Left ventricle myocardium inferior (tissue), 1 donor: Measurements from ENCODE around the gene FMN1. TPM values are rescaled to one million over a fixed set of nuclear protein-coding genes. Genes with fewer than 3 reads are reported as not detected.

Experiments used
- DNase-seq: peaks from one replicate; pipeline ENCODE4 v3.0.0-alpha.2; 2020
- H3K27ac ChIP-seq: fragments of 200-600 bp; replicated peaks from 2 replicates; pipeline ENCODE4 v1.8.0; 2021
- H3K27me3 ChIP-seq: fragments of 200-600 bp; 2 replicates; pipeline ENCODE4 v1.8.0; 2021; ENCODE audit warnings: low read depth
- H3K36me3 ChIP-seq: fragments of 200-600 bp; 2 replicates; pipeline ENCODE4 v1.8.0; 2021
- H3K4me1 ChIP-seq: fragments of 200-600 bp; 2 replicates; pipeline ENCODE4 v1.8.0; 2021
- H3K4me3 ChIP-seq: fragments of 200-600 bp; 2 replicates; pipeline ENCODE4 v1.8.0; 2021; ENCODE audit warnings: mild to moderate bottlenecking, moderate library complexity
- H3K9me3 ChIP-seq: fragments of 200-600 bp; replicated peaks from 2 replicates; pipeline ENCODE4 v1.8.0; 2021
- CTCF ChIP-seq: fragments of 200-600 bp; IDR thresholded peaks from 2 replicates; pipeline ENCODE4 v1.8.0; 2021; ENCODE audit warnings: antibody characterized with exemption, mild to moderate bottlenecking, borderline replicate concordance
- intact Hi-C: fragments of 100-400 bp; cut with micrococcal nuclease; formaldehyde crosslinking; loops from one replicate; pipeline ENCODE4 v1.11.0; 2022
- total RNA-seq: library from RNA; stranded (reverse); fragmentation: NEBNext Ultra II Directional; extraction: Animal tissue kit (Norgen Biotek cat#: 25700); gene quantifications from one replicate; pipeline ENCODE4 v1.2.1, GENCODE V29; 2021
- donor health status: DM: no; HTN: yes; CAD: no; lungs with severe emphysema.

The FMN1 gene
- total RNA-seq, 1 donor from 2014 or later: 4.5 TPM

- TF ChIP-seq CTCF: no peak
- H3K27ac ChIP-seq: peak overlapping the region; percentile 61
These were observed 167.0 kb downstream of the FMN1 start for GRCh38 chr15:33027306-33028035.

DNA sequence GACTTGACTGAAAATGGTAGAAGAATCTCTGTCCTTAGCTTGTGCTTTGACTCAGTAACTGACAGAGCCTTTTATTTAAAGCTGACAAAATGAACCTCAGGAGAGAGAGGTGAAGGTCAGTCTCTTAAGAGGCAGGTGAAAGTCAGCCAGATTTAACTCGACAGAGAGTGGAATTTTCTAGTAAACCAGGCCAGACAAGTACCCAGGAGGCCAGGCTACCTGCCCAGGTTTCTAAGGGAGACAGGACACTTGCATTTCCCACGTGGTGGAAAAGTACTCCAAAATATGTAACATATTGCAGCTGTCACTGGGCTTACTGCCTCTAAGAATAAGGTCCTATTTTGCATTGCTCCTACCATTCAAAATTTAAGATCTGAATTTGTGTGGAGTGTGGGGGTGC lies 167.9 kb downstream of the FMN1 start:
- H3K27me3 ChIP-seq: no peaks in the 10 kb centered on the region
- TF ChIP-seq CTCF: no peak
- H3K4me1 ChIP-seq: peaks cover 48% of the 10 kb centered on the region
- peak overlapping the region; percentile 61 for H3K27ac ChIP-seq
- no peaks in the 10 kb centered on the region for H3K36me3 ChIP-seq
- no peak overlapping the region for H3K4me3 ChIP-seq
- DNase-seq: peak; percentile 45
- intact Hi-C loops: no loop called here
- no peaks in the 10 kb centered on the region for H3K9me3 ChIP-seq

More at GRCh38 chr15:33027306-33028035, 167.0 kb downstream of the FMN1 start:
- DNase-seq: no peak
- no peak overlapping the region for H3K4me3 ChIP-seq
- no peaks in the 10 kb centered on the region for H3K27me3 ChIP-seq
- H3K36me3 ChIP-seq: no peaks in the 10 kb centered on the region
- no peaks in the 10 kb centered on the region for H3K9me3 ChIP-seq
- H3K4me1 ChIP-seq: peaks cover 42% of the 10 kb centered on the region
- intact Hi-C loops: no loop called here

DNA sequence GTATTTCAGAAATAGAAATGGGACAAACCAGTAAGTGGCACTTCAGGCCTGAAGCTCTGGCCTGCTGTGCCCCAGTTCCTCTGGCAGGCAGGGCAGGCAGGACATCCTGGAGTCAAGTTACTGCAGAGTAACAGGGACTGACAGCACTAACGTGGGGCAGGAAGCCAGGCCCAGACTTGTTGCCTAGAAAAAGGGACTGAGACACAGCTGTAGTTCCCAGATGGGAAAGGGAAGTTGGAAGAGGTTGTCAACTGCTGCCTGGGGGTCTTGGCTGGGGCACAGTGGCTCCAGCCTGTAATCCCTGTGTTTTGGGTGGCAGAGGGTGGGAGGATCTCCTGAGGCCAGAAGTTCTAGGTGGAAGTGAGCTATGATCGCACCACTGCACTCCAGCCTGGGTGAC lies 171.9 kb downstream of the FMN1 start:
- Histone ChIP-seq H3K27me3 (no peaks in the 10 kb centered on the region), H3K27ac (peak overlapping the region; percentile 86), H3K4me1 (peaks cover 28% of the 10 kb centered on the region), H3K36me3 (no peaks in the 10 kb centered on the region), H3K9me3 (no peaks in the 10 kb centered on the region), H3K4me3 (peak overlapping the region; percentile 7)
- TF ChIP-seq CTCF: no peak
- peak; percentile 83 for DNase-seq
- intact Hi-C loops: no loop called here

- Histone ChIP-seq H3K36me3 (no peaks in the 10 kb centered on the region), H3K27me3 (no peaks in the 10 kb centered on the region), H3K9me3 (no peaks in the 10 kb centered on the region), H3K4me3 (peak overlapping the region; percentile 7), H3K27ac (peak overlapping the region; percentile 86), H3K4me1 (peaks cover 21% of the 10 kb centered on the region)
- no peak for DNase-seq
- peak; percentile 67 for TF ChIP-seq CTCF
- intact Hi-C loops: no loop called here
These were observed 172.6 kb downstream of the FMN1 start for GRCh38 chr15:33021806-33022389.

DNA sequence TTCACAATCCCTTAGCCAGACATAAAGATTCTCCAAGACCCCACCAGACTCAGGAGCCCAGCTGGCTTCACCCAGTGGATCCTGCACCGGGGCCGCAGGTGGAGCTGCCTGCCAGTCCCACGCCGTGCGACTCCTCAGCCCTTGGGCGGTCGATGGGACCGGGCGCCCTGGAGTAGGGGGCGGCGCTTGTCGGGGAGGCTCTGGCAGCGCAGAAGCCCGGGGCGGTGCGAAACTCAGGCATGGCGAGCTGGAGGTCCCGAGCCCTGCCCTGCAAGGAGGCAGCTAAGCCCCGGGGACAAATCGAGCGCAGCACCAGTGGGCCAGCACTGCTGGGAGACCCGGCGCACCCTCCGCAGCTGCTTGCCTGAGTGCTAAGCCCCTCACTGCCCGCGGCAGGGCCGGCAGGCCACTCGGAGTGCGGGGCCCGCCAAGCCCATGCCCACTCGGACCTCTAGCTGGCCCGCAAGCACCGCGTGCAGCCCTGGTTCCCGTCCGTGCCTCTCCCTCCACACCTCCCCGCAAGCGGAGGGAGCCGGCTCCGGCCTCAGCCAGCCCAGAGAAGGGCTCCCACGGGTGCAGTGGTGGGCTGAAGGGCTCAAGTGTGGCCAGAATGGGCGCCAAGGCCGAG lies 175.0 kb downstream of the FMN1 start:
- Histone ChIP-seq H3K4me3 (no peak overlapping the region), H3K36me3 (no peaks in the 10 kb centered on the region), H3K9me3 (no peaks in the 10 kb centered on the region), H3K4me1 (peaks cover 13% of the 10 kb centered on the region), H3K27me3 (no peaks in the 10 kb centered on the region), H3K27ac (no peak overlapping the region)
- no peak for DNase-seq
- no peak for TF ChIP-seq CTCF
- intact Hi-C loops: no loop called here
